NT2/D1 (cell line): ENCODE measurements around the gene EMP1.

ENCODE experiments used
- SUZ12 ChIP-seq: IDR thresholded peaks from 2 replicates; pipeline ENCODE4 v1.6.1; 2011; ENCODE audit not compliant: insufficient read length, insufficient read depth; ENCODE audit errors: extremely low read depth
- YY1 ChIP-seq: IDR thresholded peaks from 2 replicates; pipeline ENCODE4 v1.6.1; 2011; ENCODE audit not compliant: insufficient read length, insufficient read depth
- ZNF274 ChIP-seq: IDR thresholded peaks from 2 replicates; pipeline ENCODE4 v1.6.1; 2011; ENCODE audit warnings: mild to moderate bottlenecking, low read depth, low read length

GRCh38 chr12:13196130-13196921, at the start of gene EMP1:
- no peak for TF ChIP-seq SUZ12
- TF ChIP-seq YY1, result no peak
- no peak for TF ChIP-seq ZNF274
